Islet of Langerhans (tissue), 1 donor: ENCODE measurements around the gene CNRIP1.
"Not testable (repeated sequence)": the region's sequence is repeated elsewhere in the genome, so short reads cannot be mapped to it uniquely, and the experiment has no call there.

Source experiments
- FAIRE-seq: peaks from one replicate; lab custom pipeline; 2011; peaks lifted over from hg19 to GRCh38; lab: Jason Lieb, UNC

Gene CNRIP1, protein sequence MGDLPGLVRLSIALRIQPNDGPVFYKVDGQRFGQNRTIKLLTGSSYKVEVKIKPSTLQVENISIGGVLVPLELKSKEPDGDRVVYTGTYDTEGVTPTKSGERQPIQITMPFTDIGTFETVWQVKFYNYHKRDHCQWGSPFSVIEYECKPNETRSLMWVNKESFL

DNA sequence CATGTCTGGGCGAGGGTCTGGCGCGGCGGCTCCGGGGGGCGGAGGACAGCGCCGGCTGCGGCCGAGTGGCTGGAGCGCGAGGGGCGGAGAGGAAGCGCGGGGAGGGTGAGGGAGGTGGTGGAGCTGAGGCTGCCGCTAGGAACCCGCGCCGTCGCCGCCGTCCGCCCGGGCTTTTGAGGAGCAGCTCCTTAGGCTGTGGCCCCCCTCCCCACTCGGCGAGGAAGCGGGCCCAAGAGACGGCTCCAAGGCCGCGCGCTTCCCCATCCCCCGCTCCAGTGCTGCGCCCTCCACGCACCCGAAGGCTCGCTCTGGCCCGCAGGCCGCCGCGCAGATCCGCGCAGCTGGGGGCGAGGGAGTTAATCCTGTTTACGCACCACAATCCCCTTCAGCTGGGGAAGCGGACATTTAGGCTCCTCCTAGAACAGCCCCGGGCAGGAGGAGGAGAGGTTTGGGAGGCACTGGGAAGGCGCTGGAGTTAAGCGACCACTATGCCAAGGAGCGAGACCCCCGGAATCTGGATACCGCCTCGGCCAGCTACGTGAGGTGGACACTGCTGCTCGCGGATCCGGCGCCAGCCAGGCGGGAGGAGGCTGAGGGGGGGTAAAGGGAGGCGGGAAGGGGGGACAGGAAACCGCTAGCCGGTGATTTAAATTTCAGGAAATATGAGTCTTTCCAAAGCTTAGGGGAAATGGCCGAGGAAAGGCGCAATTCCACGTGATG, at the start of gene CNRIP1:
CNRIP1 (minus strand) TSS at position 552 of the 720 bp plus-strand sequence; CDS start at position 3, 549 bp downstream.
- no peak for FAIRE-seq

DNA sequence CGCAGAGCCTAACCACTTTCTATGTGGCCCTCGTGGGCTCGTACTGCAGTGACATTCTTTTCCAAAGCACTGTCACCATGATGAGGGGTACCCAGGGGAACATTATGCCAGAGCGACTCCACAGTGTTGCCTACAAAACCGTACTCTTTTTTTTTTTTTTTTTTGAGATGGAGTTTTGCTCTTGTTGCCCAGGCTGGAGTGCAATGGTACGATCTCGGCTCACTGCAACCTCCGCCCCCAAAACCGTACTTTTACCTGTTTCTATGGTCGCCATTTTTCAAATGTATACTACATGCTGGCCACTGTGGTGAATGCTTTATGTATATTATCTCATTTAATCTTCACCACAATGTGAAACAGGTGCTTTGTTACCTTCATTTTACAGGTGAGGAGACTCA, 49.6 kb upstream of the CNRIP1 start:
- no peak for FAIRE-seq

DNA sequence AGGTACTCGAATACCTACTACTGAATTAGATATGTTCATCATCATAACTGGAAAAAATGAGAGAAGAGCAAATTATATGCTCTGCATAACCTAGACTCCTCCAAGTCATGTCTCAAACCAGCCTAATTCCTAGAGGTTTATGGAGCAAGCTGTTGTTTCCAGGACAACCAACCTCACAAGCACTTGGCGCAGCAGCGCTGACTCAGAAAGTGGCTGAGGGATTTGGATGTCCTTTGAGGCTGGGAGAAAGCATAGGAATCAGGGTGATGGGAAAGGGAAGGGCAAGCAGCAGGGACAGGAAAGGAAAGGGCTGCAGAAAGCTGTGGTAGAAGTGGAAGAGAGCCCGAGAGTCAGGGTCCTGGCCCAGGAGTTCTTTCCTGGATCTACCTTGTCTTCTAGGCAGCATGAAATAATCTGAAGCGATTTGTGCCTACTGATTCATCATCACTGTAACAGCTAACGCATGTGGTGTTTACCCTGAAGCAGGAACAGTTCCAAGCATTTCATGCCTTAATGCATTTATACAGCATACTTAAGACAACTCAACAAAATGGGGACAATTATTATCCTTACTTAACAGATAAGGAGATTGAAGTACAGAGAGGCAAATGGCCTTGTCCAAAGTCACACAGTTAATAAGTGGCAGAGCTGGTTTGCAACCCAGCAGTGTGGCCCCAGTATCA, 49.0 kb upstream of the CNRIP1 start:
- peak; percentile 43 for FAIRE-seq

DNA sequence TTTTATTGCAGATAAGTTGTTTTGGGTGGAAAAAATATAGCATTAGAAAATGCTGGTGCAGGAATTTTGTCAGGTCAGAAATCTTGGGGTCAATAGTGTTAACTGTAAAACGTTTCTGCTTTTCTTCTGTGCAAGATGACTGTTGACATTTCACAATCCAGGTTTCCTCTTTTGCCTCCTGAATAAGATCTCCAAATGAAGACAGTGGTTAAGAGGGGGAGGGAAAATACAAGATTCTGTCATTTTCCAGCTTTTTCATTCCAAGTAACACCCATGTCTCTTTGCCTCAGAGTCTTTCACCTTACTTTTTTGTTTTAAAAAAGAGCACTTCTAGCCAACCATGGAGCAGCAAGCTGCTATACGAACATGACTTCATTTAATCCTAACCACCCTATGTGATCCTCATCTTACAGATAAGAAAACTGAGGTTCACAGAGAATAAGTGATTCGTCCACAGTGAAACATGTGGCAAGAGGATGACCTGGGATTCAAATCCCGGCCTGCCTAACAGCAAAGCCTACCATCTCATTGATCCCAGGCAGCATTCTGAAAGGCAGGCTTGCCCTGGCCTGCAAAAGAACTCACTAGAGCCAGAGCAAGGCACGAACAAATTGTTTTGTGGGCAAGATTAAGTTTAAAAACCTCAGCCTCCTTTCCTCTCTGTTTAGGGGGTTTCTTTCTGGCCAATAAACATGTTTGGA, 48.4 kb upstream of the CNRIP1 start:
- no peak for FAIRE-seq

DNA sequence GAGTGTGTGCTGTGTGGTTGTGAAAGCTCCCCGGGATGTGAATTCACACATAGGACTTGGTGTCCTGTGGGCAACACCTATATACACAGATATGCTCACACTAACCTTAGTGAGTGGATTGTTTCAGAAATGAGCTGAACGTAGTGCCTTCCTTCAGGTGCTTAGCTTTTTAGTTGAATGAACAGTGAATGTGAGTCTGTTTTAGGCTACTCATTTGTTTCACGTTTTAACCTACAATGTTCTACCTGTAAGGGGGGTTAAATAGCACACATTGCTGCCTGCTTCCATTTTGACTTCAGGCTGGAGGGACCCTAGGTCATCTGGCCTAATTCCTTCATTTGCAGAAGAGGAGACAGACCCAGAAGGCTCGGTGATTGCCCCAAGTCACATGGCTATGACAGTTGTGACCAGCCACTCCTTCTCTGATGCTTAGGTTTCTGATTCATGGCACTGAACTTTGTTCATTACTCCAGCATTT, 46.4 kb upstream of the CNRIP1 start:
- FAIRE-seq, result no peak

DNA sequence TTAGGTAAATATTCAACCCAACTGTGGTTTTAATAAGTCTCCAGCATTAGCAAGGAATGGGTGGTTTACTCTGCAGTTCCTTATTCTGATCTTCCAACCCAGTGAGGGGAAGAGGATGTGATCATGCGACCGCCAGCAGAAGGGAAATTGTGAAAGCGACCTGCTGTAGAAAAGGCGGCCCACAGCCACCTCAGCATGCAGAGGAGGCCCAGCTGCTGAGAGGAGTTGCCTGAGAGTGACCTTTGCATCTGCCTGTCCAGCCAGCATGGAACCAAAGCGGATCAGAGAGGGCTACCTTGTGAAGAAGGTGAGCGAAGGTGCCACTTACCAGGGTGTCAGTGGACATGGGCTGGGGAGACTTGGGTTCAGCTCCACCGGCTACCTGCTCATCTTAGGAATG, 45.3 kb upstream of the CNRIP1 start, which contains the start of gene PLEK:
PLEK (plus strand) TSS at position 196 of the 400 bp plus-strand sequence; CDS start at position 266, 70 bp downstream.
- no peak for FAIRE-seq

DNA sequence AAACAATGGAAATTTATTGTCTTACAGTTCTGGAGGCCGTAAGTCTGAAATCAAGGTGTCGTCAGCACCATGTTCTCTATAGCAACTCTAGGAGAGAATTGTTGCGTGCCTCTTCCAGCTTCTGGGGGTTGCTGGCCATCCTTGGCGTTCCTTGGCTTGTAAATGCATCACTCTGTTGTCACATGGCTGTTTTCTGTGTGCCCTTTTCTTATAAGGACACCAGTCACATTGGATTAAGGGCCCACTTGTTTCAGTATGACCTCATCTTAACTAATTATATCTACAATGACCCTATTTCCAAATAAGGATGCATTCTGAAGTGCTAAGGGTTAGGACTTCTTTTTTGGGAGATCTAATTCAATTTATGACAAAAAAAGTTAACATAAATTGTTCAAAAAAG, 44.0 kb upstream of the CNRIP1 start:
- FAIRE-seq, result no peak

DNA sequence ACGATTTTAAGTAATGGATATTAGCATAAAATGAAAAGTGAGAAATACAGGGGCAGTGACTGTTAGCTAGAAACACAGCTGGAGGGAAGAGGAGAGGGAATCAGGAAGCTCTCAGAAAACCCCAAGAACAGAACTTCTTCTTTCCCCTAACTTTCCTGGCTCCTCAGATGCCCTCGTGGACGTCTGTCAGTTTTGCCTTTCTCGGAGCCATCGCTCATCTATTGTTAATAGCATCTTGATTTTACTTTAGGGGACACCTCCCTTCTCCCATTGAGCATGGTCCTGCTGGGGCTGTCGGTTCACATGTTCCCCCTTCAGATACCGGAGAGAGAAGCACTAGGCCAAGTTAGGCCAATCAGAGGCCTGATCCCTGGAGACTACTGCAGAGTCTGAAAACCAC, 43.0 kb upstream of the CNRIP1 start:
- FAIRE-seq, result no peak

DNA sequence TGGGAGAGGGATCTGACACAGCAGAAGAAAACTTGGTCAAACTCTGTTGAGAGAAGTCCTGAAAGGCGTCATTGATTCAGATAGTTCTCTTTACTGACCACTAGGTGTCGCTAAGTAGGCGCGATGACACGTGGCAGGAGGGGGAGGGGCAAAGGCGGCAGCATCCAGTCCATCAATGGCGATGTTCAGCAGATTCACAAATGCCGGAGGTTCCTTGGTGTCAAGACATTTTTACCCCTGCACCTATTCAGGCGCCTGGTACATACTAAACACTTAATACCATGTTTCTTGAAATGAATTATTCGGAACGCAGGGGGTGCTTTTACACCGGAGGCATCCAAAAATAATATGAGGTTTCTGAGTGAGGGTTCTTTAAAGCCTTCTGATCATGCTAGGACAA, 42.3 kb upstream of the CNRIP1 start:
- FAIRE-seq, result peak; percentile 79

DNA sequence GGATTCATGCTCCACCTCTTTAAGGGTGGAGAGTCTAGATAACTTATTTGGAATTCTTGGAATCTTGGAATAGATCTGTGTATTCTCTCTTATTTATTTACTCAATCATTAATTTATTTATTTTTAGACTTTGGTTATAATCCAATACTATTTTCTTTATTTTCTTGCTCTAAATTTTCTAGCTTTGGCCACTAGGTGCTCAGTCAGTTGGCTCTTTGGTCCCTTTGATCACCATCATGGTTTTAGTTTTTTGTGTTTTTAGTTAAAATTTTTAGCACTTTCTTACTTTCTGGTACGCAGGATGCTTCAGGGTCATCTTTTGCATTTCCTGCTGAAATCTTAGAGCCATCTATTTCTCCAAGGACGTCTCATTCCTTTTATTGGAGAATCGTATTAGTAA, 40.1 kb upstream of the CNRIP1 start:
- no peak for FAIRE-seq

DNA sequence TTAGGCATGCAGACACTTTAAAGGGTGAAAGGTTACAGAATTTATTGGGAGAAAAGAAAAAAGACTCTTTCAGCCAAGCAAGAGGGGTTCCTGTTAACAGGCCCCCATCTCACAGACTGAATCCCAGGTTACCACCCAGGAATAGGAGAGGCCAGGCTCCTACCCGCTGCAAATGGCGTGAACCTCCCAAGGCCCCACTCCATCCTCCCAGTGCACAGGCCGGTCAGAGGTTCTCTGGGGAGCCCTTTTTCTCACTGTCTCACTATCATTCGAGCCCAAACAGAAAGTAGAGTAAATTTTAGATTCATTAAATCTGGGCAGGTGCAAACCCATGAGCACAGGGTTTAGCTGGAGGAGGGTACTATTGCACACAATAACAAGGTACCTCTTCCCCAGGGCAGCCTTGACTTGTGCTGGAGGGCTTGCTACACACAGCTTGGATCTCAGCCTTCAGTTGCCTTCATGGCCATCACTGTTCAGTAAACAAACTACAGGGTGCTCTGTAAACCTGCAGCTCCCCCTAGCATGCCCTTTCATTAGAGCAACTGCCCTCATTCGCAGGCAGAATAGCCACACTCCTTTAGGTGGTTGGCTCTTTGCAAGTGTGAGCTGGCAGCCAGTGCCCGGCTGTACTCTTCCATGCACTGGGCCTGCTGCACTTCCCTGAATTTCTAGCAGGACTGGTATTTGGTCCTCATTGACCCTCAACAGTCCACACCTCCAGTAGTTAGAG, 38.0 kb upstream of the CNRIP1 start:
- peak; percentile 9 for FAIRE-seq

DNA sequence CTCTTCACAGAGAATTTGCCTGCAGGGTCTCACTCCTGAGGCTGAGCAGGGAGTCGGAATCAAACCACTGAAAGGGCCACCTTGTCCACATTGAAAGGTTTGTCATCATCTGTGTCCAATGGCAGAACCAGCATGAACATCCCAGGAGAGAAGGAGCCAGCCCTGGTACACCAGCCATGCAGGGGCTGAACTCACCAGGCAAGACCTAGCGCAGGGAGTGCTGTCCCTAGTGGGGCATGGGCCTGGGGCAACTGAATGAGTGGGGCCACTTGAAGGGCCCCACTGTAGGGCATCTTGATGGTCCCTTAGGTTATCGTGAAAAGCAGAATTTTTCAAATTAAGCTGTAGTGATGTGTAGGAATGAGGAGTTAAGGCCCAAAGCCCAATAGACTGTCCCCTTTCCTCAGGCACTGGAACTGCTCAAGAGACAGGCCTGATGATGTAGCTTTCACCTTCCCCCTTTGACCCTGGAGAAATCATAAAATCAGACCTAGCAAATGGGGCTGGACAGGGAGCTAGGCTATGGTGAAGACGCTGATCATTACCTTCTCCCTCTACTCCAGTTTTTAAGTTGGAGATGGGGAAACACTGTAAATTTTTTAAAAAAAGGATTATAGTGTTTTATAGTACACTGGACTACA, 37.0 kb upstream of the CNRIP1 start:
- no peak for FAIRE-seq

DNA sequence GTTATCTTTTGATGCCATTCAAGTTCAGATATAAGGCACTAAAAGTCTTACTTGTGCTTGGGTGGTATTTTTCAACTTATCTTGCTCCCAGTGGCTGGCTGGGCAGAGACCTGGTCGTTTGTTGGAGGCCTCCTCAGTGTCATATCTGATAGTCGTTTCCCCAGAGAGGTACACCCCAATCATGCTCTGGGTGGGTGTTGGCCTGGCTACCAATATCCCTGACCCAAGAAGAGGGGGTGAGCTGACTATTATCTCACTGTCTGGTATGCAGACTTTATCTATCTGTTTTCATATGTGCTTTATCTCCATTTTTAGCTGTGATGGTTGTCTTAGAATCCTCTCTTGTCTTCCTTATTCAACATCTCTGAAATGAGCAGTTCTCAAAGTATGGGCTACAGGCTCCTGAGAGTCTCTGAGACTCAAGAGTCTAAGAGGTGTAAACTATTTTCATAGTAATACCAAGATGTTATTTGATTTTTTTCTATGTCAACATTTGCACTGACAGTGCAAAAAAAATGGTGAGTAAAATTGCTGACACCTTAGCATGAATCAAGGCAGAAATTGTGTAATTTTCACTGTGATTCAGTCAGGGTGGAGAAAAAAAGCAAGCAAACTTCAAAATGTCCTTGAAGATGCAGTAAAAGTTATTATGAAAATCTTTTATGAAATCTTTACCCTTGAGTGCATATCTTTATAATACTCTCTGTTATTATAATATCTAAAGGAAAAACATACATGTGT, 33.1 kb upstream of the CNRIP1 start:
- no peak for FAIRE-seq

DNA sequence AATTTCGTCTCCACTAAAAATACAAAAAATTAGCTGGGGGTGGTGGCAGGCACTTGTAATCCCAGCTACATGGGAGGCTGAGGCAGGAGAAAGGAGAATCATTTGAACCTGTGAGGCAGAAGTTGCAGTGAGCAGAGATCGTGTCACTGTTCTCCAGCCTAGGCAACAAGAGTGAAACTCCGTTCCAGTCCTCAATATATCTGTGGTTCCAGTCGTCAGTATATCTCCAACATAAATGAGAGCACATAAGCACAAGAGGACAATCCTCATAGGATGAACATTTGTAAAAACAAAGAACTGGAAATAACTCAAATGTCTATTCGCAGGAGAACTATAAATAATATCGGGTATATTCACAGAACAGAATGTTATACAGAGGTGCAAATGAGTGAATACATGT, 32.2 kb upstream of the CNRIP1 start:
- FAIRE-seq, result no peak

DNA sequence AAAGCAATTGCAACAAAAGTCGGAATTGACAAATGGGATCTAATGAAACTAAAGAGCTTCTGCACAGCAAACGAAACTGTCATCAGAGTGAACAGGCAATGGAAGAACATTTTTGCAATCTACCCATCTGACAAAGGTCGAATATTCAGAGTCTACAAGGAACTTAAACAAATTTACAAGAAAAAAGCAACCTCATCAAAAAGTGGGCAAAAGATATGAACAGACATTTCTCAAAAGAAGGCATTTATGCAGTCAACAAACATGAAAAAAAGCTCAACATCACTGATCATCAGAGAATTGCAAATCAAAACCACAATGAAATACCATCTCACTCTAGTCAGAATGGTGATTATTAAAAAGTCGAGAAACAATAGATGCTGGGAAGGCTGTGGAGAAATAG, 29.3 kb upstream of the CNRIP1 start:
- not testable (repeated sequence) for FAIRE-seq

DNA sequence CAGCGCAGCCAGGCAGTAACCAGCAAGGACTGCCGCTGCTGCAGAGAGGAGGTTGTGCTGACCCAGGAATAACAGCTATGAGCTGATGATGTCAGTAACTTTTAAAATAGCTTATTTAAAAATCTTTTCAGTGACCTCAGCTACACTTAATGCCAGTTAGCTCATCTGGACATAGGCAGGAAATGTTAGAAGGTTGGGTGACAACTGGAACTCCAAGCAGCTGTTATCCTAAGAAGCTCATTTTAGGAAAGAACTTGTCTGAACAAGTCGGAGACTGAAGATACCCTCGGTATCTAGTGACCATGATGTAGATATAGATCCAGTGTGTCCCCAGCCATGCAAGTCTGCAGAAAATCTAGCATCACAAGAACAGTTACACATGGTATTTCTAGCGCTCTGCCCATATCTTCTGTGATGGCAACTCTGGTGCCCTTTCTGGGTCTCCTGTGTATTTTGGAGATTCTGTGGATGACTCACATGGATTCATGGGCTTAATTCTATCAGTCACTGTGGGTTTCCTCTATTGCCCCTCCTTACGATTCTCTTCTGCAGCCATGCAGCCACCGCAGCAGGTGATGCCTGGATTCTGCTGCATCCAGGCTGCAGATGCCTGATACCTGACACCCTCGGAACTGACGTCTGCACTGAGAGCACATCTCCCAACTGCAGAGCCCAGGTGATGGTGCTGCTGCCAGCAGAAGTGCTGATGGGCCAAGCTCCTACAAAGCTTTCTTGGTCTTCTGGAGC, 25.6 kb upstream of the CNRIP1 start:
- FAIRE-seq, result no peak

DNA sequence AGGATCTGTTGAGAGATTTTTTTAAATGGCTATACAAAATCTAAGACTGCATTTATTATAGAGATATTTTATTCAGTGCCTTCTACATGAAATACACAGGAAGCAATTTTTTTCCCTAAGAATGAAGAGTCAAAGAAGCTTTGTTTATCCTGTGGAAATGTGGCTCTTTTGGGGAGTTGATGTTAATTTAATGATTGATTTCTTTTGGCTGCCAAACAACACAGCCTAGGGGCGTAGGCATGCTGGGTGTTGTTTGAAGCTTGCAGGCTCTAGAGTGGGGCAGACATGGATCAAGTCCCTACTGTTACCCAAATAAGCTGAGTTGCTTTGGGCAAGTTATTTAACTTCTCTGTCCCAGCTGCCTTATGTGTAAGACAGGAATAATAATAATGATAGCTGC, 24.3 kb upstream of the CNRIP1 start:
- no peak for FAIRE-seq

DNA sequence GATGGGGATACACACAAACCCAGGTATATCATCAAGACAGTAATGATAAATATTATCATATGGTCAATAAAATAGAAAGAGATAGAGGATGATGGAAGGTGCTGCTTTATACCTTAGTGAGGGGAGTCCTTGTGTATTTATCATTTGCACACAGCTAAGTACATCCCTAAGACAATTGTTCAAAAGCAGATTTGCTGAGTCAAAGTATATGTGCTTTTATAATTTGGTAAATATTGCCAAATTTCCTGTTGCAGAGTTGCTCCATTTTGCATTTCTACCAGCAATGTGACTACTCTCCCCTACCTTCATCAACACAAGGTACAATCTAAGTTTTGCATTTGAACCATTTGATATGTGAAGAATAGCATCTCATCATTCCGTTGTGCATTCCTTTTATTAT, 22.7 kb upstream of the CNRIP1 start:
- no peak for FAIRE-seq

DNA sequence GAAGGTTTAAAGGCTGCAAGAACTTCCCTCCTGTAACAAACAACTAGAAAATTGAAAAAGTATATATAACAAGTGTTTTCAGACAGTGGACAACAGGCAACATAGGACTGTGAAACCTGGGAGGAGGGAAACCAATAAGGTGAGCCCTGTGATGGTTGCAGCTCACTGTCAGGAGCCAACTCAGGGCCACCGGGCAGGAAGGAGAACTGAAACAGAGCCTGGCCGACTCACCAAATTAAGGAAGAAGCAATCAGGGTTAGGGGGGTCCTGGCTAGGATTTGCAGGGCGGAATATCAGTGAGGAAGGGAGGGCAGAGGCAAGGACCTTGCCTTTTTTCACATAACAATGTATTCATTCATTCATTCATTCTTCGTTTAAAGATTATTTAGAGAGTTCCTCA, 21.8 kb upstream of the CNRIP1 start:
- no peak for FAIRE-seq

DNA sequence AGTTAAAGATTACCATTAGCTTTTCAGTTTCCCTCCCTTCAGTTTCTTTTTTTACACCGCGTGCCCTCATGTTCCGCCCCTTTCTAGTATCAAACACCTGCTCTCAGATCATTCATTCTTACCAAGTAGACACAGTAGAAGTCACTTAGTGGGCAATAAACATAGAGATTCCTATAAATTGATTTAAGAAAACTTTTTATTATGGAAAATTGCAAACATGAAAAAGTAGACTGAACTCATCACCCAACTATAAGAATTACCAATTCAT, 21.2 kb upstream of the CNRIP1 start:
- FAIRE-seq, result no peak
